Left forelimb (tissue), 1 donor: Measurements from ENCODE around the gene FBXL3.
"Not testable (repeated sequence)": the region's sequence is repeated elsewhere in the genome, so short reads cannot be mapped to it uniquely, and the experiment has no call there.

Source experiments
- DNase-seq: peaks from one replicate; pipeline ENCODE4 v3.0.0-alpha.2; 2018; ENCODE audit warnings: low spot score

FBXL3 gene

DNA sequence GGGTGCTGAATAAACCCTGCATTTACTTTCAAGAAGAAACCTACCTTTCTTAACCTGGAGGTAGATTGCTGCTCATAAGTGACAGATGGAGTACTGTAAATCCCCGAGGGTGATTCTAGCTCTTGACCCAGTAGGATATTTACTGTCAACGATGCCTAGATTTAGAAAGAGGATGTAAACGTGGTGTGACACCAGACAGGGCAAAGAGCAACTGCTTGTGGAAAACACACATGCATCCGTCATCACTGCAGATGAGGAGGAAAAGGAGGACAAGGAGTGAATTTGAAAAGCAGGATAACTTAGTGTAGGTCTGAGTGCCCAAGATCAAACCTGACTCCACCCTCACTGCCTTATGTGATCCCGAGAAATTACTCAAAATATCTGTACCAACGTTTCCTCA, 44.9 kb downstream of the FBXL3 start:
- no peak for DNase-seq

- DNase-seq: peak; percentile 90
Observed at GRCh38 chr13:76980075-76980718, 46.8 kb downstream of the FBXL3 start.

DNA sequence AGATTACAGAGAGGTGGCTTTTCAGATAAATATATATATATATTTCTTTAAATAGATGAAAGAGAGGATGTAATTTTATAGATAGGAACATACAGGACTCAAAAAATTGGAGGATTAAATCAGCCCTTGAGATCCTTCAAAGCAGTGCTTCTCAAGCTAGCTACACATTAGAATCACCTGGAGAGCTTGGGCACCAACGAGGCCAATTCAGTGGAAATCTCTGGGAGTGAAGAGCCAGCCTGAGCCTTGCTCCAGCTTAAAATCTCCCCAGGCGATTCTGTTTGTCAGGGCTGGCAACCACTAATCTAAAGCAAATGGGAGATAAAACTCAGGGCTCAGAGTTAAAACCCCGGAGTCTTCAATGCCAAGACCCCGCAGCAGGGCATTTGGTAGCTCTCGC, 50.0 kb downstream of the FBXL3 start:
- no peak for DNase-seq

- no peak for DNase-seq
Observed at GRCh38 chr13:76976490-76976889, 50.5 kb downstream of the FBXL3 start.

- DNase-seq: no peak
Observed at GRCh38 chr13:76975863-76976262, 51.1 kb downstream of the FBXL3 start.

GRCh38 chr13:76974618-76974975, 52.4 kb downstream of the FBXL3 start:
- no peak for DNase-seq

DNA sequence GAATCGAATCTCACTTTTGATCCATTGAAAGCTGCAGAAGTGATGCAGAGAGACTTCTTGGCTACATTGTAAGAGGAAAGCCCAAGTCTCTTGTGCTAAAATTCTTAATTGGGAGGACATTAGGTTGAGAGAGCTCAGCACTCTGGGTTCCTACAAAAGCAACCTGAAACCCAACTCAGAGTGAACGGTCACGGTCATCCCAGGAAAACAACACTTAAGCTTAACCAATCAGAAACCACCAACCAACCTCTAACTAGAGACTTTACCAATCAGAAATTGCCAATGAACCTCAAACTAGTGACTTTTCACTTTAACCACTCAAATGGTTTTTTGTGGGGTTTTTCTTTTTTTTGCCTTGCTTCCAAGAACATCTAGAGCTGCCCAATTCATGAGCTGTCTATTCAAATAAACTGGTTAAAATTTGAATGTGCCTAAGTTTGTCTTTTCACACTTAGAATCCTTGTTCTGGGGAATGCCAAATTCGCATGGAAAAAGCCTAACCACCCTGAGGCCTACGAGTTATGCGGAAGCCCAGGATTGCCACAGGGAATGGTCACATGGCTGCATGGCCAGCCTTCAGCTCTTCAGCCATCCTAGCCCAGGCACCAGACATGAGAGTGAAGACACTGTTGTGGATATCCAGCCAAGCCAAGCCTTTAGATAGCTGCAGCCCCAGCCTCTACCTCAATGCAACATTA, 52.9 kb downstream of the FBXL3 start:
- DNase-seq: no peak

DNA sequence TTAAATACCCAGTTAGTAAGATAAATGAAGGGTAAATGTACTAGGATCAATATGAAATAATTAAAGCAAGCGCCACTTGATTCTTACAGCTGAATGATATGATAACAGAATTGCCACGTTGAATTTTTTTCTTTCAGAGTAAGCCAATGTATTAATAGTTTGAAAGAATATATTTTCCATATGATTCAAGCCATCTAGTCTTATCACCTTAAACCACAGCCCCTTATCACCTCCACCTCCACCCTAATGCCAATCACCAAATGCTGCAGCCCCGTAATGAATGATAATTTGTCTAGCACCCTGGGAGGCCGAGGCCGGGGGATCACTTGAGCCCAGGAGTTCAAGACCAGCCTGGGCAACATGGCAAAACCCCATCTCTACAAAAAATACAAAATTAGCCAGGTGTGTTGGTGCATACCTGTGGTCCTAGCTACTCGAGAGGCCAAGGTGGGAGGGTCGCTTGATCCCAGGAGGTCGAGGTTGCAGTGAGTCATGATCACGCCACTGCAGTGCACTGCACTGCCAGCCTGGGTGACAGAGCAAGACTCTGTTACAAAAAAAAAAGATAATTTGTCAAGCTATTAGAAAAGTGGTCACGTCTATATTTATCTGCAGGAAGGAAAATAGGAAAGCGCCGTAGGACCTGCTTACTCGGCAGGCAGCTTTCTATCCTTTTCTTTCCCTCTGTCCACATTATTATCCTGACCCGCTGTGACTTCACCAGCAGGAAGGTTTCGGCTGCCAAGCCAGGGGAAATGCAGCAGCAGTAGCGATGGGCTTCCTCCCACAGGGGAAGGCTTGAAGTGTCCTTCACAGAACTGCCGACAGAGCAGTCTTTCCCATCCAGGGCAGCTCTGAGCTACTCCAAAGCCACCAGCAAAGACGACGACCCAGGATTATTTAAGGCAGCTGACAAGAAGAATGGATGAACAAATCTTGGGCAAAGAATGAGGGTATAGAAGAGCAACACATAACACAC, 54.8 kb downstream of the FBXL3 start:
- DNase-seq: no peak

DNA sequence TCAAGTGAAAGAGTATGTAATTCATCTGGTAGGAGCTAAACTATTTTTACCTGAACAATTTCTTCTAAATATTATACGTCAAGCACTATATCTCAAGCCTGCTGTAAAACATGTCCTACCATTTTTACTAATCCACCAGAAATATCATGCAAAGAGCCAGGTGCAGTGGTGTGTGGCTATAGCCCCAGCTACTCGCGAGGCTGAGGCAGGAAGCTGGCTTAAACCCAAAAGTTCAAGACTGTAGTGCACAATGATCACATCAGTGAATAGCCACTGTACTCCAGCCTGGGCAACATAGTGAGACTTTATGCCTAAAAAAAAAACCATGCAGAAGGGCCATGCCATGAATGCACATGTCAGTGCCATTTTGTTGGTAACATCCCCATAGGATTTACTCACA, 55.7 kb downstream of the FBXL3 start:
- no peak for DNase-seq

GRCh38 chr13:76969488-76970365, 57.2 kb downstream of the FBXL3 start:
- DNase-seq: no peak

- DNase-seq: no peak
Observed at GRCh38 chr13:76968041-76968440, 58.9 kb downstream of the FBXL3 start.

DNA sequence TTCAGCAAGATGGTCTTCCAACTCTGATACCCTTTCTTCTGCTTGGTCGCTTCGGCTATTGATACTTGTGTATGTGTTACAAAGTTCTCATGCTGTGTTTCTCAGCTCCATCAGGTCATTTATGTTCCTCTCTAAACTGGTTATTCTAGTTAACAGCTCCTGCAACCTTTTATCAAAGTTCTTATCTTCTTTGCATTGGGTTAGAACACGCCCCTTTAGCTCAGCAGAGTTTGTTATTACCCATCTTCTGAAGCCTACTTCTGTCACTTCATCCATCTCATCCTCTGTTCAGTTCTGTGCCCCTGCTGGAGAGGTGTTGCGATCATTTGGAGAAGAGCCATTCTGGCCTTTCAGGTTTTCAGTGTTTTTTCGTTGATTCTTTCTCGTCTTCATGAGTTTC, 59.9 kb downstream of the FBXL3 start:
- no peak for DNase-seq

- peak; percentile 80 for DNase-seq
Observed at GRCh38 chr13:76965759-76966421, 61.1 kb downstream of the FBXL3 start.

DNA sequence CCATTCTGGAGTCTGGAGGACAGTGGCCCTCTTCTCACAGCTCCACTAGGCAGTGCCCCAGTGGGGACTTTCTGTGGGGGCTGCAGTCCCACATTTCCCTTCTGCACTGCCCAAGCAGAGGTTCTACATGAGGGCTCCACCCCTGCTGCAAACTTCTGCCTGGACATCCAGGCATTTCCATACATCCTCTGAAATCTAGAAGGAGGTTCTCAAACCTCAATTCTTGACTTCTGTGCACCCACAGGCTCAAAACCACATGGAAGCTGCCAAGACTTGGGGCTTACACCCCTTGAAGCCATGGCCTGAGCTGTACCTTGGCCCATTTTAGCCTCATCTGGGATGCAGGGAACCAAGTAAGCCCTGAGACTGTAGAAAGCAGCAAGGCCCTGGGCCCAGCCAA, 67.2 kb downstream of the FBXL3 start:
- not testable (repeated sequence) for DNase-seq

DNA sequence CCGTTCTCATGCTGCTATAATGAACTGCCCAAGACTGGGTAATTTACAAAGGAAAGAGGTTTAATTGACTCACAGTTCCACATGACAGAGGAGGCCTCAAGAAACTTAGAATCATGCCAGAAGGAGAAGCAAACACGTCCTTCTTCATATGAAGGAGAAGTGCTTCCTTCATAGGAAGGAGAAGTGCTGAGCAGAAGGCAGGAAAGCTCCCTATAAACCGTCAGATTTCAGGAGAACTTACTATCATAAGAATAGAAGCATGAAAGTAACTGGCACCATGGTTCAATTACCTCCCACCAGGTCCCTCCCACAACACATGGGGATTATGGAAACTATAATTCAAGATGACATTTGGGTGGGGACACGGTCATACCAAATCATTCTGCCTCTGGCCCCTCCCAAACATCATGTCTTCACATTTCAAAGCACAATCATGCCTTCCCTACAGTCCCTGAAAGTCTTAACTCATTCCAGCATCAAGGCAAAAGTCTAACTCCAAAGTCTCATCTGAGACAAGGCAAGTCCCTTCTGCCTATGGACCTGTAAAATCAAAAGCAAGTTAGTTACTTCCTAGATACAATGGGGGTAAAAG, 68.0 kb downstream of the FBXL3 start:
- DNase-seq: no peak

GRCh38 chr13:76955661-76956060, 71.3 kb downstream of the FBXL3 start:
- DNase-seq: no peak
